PC-3 (cell line): ENCODE data around the gene PDS5B.

Experiments used
- CTCF ChIP-seq: fragments of 300-600 bp; sonication (generic); conservative IDR thresholded peaks from 2 replicates; pipeline ENCODE4 v1.5.1; 2017; ENCODE audit warnings: antibody characterized with exemption, low read depth, mild to moderate bottlenecking, low read length
- EZH2 ChIP-seq: fragments of 300-600 bp; sonication (generic); IDR thresholded peaks from one replicate; pipeline ENCODE4 v1.6.1; 2017; ENCODE audit warnings: antibody characterized with exemption, mild to moderate bottlenecking, low read length; ENCODE audit not compliant: unreplicated experiment
- EZH2phosphoT487 ChIP-seq: fragments of 300-600 bp; sonication (generic); IDR thresholded peaks from 2 replicates; pipeline ENCODE4 v1.6.1; 2018; ENCODE audit warnings: mild to moderate bottlenecking, antibody characterized with exemption, low read length, borderline replicate concordance

- TF ChIP-seq CTCF = no peak
- TF ChIP-seq EZH2phosphoT487 = no peak
- TF ChIP-seq EZH2 = no peak
Observed at GRCh38 chr13:32585550-32586079, 637 bp upstream of the PDS5B start.
